ENCODE data around the gene FBXO21.

DNA sequence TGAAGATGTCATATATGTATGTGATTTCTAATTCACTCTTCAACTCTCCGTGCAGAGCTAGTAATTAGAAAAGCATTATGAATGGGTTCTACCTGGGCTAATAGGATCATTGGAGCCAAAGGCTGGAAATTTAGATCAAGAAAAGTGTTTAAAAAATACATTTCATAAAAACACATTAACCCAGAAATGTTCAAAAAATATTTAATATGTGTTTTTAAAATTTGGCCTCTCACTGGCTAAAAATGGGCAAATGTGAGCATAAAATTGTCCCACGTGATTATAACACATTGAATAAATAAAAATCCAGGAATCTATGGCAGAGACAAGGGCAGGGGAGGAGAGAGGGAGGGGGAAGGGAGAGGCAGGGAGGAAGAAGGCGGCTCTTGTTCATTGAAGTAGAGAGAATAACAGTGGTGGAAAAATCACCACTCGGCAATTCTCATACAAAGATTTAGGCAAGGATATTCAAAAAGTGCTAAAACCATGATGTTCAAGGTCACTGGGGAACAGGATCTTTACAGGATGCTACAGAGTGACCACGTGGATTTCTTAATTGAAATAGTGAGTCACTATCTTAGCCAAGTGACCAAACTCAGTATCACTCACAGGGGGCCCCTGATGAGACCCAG is 38.8 kb downstream of the FBXO21 start:
- TF ChIP-seq POLR2A (IDR thresholded peaks at IDR 0.05; ENCODE audit: low read length) (no peak), GATA1 (IDR thresholded peaks at IDR 0.05; ENCODE audit: low read depth, low read length) (no peak)
